Caki2 (cell line): ENCODE results near the gene CRACR2B. TPM values are rescaled to one million over a fixed set of nuclear protein-coding genes. Genes with fewer than 3 reads are reported as not detected.
A peak's percentile ranks its signal among the peaks of the same experiment; 100 is the strongest.

Experiments used
- DNase-seq: peaks from one replicate; pipeline ENCODE4 v3.0.0-alpha.2; 2015; ENCODE audit warnings: low read depth
- in situ Hi-C: cut with HindIII; loops from 2 replicates; pipeline ENCODE4 v1.10.0; 2016; ENCODE audit warnings: low sequenced_read_pairs, low pct_unique_long_range_greater_than_20kb, mixed read lengths
- total RNA-seq: library from RNA; depleted of rRNA; stranded (reverse); fragments of >200 nt; shearing (Covaris generic); gene quantifications from 2 replicates; pipeline ENCODE4 v1.2.3, GENCODE V29; 2014; ENCODE audit warnings: low replicate concordance

The CRACR2B gene
- total RNA-seq, 1 experiment from 2014 or later = 29.5 TPM

DNA sequence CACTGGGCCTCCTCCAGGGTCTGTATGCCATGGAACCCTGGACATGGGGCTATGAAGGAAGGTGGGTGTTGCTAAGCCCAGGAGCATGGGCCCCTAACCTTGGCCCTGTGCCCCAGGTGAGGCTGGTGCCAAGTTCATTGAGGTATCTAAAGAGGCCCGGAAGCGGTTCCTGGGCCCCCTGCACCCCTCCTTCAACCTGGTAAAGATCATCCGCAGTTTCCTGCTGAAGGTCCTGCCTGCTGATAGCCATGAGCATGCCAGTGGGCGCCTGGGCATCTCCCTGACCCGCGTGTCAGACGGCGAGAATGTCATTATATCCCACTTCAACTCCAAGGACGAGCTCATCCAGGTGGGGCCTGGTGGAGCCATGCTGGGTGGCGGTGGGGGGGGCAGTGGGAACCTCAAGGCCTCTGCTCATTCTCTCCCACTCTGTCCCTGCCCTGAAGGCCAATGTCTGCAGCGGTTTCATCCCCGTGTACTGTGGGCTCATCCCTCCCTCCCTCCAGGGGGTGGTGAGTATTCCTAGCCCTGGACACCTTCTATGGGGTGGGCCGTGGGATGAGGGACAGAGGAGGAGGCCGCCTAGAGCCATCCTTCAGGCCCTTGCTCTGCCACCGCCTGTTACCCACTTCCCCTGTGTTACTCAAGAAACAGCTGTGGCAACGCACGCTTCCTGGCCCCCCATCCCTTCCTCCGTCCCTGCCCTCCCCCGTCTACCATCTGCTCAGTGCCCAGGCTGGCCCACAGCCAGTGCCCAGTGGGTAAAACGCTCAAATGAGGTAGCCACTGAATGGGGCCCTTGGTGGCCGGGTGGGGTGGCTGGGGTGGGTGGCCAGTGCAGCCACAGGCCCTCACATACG, 6.0 kb upstream of the CRACR2B start:
- in situ Hi-C loops = no loop called here
- DNase-seq = no peak

DNA sequence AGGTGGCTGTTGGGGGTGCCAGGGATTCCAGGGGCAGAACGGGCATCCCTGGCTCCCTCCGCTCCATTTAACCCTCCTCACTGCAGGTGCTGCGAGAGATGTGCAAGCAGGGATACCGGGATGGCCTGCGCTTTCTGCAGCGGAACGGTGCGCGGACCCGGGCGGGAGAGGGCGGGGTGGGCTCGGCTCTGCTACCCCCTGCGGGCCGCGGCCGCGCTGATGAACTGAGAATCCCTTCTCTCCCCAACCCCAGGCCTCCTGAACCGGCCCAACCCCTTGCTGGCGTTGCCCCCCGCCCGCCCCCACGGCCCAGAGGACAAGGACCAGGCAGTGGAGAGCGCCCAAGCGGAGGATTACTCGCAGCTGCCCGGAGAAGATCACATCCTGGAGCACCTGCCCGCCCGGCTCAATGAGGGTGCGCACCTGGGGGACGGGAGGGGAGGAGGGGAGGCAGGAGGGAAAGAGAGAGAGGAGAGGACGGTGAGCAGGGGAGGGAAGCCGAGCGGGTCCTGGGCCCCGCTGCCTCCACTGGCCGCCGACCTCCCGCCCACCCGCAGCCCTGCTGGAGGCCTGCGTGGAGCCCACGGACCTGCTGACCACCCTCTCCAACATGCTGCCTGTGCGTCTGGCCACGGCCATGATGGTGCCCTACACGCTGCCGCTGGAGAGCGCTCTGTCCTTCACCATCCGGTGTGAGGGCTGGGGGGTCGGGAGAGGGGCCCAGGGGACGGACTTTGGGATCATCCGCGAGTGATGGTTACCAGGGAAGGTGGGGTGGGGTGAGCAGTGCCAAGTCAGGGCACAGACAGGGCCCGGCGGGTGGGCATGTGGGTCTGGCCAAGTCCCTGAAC, 4.1 kb upstream of the CRACR2B start:
- in situ Hi-C loops = no loop called here
- DNase-seq = no peak

DNA sequence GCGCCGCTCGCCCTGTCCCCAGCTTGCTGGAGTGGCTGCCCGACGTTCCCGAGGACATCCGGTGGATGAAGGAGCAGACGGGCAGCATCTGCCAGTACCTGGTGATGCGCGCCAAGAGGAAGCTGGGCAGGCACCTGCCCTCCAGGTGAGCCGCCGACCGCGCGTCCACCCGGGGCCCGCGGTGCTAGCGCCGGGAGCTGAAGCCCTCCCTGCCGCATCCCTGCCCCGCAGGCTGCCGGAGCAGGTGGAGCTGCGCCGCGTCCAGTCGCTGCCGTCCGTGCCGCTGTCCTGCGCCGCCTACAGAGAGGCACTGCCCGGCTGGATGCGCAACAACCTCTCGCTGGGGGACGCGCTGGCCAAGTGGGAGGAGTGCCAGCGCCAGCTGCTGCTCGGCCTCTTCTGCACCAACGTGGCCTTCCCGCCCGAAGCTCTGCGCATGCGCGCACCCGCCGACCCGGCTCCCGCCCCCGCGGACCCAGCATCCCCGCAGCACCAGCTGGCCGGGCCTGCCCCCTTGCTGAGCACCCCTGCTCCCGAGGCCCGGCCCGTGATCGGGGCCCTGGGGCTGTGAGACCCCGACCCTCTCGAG, 3.3 kb upstream of the CRACR2B start:
- in situ Hi-C loops = no loop called here
- DNase-seq = no peak

DNA sequence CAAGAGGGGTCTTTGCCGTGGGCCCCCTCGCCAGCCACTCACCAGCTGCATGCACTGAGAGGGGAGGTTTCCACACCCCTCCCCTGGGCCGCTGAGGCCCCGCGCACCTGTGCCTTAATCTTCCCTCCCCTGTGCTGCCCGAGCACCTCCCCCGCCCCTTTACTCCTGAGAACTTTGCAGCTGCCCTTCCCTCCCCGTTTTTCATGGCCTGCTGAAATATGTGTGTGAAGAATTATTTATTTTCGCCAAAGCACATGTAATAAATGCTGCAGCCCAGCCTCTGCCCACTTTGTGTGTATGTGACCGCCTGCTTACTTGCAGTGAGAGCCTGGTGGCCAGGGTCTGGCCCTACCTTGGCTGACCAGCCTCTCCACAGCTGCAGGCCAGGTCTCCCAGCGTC, 2.8 kb upstream of the CRACR2B start:
- no peak for DNase-seq

DNA sequence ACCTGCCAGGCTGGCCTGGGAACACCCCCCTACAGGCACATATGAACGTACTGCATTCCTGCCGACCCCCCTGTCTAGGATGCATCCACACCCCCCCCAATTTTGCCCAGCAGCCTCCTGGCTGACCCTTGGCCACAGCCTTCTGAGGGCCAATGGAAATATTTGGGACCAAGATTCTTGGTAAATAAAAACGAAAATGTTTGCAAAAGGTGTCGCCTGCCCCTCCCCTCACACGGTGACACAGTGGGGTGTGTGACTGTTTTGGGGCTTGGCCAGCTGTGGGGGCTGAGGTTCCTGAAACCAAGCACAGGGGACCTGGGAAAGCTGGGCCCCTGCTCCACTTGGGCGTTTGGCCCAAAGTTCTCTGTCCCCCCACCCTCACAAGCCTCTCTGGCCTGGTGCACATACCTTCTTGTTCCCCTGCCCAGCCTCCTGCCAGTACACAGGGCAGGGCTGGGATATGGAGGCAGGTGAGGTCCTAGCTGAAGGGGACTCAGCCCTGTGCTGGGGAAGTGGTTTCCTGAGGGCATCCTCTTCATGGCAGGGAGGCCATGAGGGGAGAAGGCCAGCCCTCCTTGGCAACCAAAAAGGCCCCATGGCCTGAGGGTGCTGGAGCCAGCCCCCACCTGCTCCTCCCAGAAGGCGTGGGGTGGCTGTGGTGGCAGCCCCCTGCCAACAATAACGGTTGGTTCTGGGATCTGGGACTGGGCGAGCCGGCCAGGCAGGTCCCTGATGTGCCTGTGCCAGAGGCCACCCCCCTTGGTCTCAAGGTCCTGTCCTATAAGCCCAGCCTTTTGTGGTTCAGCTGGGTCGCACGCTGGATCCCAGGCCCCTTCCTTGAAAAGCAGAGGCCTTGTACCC, 2.1 kb upstream of the CRACR2B start:
- in situ Hi-C loops = no loop called here
- no peak for DNase-seq

More for the DNA sequence above, 2.8 kb upstream of the CRACR2B start:
- in situ Hi-C loops = no loop called here

DNA sequence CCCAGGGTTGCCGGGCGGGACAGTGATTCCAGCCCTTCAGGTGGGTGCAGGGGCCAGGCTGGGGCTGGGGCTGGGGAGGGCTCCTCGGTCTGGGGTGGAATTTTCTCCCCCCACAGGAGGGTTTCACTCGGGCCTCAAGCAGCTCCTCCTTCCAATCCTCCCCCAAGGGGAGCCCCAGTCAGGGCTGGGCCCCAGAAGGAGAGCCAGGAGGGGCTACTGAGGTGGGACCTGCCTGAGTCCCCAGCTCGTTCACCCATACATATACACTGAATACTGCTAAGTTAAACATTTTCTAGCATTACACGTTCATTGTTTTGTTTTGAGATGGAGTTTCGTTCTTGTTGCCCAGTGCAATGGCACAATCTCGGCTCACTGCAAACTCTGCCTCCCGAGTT, 1.5 kb upstream of the CRACR2B start:
- no peak for DNase-seq
- in situ Hi-C loops = no loop called here

DNA sequence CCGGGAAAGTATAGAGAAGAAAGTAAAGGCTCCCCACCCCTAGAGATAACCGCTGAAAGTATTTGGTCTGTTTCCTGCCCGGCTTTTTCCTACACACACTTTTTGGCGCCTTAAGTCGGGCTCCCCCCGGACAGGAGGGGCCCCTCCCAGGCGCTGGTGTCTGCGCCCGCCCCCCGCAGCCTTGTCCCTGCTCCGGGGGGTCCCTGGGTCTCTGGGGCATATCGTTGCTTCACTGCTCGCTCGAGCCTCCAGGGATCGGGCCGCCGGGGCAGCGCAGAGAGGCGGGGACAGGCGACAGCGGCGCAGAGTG, 928 bp upstream of the CRACR2B start:
- in situ Hi-C loops = no loop called here
- DNase-seq = no peak

DNA sequence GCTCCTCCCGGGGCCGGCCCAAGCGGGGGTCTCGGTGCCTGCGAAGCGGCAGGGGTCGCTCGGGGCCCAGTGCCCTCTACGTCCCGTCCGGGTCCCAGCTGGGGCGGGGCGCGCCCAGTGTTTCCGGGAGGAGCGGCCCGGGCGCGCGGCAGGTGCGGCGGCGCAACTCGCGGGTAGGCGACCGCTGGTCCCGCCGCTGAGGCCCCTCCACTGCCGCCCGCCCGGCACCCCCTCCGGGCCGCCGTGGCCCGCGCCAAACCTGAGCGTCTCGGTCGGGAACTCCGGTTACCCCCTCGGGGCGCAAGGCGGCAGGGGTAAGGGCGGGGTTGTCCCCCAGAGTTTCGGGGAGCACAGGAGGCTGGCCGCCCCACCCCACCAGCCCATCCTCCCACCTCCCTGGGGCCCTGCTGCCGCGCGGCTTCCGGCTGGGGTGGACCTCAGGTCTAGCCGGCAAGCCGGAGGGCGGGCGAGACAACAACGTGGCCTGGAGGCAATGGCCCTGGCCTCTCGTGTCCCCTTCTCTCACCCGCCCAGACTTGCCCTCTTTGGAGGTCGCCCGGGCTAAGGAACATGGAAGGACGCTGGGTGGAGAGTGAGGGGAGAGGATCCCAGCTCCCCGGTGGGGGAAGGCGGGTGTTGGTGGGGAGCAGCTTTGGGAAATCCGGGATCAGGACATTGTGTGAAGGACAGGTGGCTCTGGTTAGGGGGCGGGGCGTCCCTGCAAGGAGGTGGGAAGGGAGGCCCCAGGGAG, 398 bp upstream of the CRACR2B start:
- in situ Hi-C loops = no loop called here
- DNase-seq = no peak

DNA sequence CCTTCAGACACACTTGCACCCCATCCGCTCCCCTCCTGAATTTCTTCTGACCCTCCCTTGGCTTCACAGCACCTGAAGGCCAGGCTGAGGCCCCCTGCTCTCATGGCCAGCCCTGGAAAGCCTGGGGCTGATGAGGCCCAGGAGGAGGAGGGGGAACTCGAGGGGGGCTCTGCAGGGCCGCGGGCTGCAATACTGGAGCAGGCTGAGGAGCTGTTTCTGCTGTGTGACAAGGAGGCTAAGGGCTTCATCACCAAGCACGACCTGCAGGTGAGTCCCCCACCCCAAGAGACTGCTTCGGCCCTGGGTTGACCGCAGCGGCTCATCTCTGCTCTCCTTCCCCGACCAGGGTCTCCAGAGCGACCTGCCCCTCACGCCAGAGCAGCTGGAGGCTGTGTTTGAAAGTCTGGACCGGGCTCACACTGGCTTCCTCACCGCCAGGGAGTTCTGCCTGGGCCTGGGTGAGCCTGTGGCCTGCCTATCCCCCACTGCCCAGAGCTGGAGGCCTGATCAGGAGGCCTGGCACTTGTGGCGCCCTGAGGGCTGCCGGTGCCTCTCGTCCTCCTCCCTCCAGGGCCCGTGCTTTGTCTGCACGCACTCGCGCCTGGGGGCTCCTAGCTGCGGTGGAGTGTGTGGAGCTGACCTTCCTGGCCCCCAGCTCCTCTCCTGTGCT, 922 bp downstream of the CRACR2B start:
- in situ Hi-C loops = no loop called here
- no peak for DNase-seq

DNA sequence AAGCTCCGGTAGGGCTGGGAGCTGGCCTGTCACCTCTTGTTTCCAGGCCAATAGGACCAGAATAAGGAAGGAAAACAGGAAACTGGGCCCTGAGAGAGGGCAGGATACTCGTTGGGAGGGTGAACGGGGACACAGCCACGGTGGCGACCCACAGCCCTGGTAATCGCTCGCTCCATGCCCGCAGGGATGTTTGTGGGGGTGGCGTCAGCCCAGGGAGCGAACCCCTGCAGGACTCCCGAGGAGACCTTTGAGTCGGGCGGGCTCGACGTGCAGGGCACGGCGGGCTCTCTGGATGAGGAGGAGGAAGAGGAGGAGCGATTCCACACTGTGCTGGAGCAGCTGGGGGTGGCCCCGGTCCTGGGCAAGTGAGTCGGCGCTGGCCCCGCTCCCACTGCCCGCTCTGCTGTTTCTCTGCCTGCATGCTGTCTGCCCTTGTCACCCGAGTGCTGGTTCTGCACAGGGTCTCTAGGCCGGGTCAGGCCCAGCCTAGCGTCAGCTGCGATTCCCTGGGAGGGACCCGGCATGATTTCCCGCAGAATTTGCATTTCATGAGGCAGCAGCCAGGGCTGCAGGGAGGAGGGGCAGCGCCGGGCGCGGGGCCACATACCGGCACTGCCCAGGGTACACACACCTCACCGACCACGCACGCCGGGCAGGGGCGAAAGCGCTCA, 1.6 kb downstream of the CRACR2B start:
- in situ Hi-C loops = no loop called here
- DNase-seq = peak; percentile 61

DNA sequence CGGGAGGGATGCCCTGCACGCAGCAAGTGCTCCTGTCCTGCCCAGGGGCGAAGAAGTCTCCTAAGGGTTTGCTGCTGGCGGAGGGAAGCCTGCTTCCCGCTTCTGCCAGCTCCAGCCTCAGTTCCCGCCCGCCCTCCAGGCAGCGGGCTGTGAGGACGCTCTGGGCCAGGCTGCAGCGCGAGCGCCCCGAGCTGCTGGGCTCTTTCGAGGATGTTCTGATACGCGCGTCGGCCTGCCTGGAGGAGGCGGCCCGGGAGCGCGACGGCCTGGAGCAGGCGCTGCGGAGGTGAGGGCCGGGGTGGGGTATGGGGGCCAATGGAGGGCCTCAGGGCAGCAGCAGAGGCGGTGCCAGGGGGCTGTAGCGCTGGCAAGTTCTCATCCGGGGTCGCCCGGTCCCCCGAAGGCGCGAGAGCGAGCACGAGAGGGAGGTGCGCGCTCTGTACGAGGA, 2.2 kb downstream of the CRACR2B start:
- in situ Hi-C loops = no loop called here

DNA sequence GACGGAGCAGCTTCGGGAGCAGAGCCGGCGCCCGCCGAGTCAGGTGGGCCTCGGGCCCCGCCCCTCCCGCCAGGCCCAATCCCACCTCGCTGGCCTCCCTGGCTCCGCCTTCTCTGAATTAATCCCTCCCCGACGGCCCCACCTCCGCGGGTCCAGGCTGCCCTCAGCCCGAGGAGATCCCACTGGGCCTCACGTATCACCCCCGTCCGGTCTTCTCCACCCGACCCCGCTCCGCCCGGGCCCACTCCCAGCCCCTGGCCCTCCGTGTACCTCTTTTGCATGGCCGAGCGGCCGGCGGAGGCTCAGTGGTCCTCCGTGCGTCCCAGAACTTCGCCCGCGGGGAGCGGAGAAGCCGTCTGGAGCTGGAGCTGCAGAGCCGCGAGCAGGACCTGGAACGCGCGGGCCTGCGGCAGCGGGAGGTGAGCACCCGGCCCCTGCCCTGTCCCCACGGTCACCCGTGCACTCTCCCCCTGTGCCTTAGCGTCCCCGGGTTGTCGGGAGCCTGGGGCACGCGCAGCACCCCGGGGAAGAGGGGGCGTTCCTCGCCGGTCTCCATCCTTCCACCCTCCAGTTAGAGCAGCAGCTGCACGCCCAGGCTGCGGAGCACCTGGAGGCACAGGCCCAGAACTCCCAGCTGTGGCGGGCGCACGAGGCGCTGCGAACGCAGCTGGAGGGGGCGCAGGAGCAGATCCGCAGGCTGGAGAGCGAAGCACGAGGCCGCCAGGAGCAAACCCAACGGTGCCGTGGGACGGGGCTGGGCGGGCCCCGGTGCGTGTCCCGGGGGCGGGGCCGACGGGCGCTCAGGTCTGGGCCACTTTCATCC, 2.8 kb downstream of the CRACR2B start:
- in situ Hi-C loops = no loop called here
- DNase-seq = peak; percentile 75

More for the DNA sequence above, 2.2 kb downstream of the CRACR2B start:
- DNase-seq = no peak

DNA sequence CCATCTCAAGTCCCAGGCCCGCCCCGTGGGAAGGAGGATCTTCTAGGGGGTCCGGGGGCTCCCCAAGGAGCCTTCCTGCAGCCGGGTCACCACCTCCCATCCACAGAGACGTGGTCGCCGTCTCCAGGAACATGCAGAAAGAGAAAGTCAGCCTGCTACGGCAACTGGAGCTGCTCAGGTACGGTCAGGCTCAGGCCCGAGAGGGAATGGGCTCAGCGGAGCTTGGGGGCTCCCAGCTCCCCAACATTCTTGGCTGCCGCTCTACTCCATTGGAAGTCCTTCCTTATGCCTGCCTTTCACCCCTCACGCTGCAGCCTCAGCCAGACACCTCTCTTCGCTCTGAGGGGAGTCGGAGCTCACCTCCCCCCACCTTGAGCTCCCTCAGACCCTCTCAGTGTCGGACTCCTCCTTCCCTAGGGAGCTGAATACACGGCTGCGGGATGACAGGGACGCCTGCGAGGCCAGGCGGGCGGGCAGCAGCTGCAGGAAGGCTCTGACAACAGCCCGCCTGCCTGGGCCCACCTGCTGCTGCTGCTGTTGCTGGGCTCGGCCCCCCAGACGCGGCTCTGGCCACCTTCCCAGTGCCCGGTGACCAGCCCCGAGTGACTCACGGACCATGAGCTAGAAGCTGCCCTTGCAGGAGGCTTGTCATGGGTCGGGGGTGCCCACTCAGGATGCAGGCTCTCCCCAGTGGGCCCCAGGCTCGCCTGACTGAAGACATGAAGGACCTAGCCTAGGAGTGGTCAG, 3.6 kb downstream of the CRACR2B start:
- peak; percentile 51 for DNase-seq
- in situ Hi-C loops = no loop called here

DNA sequence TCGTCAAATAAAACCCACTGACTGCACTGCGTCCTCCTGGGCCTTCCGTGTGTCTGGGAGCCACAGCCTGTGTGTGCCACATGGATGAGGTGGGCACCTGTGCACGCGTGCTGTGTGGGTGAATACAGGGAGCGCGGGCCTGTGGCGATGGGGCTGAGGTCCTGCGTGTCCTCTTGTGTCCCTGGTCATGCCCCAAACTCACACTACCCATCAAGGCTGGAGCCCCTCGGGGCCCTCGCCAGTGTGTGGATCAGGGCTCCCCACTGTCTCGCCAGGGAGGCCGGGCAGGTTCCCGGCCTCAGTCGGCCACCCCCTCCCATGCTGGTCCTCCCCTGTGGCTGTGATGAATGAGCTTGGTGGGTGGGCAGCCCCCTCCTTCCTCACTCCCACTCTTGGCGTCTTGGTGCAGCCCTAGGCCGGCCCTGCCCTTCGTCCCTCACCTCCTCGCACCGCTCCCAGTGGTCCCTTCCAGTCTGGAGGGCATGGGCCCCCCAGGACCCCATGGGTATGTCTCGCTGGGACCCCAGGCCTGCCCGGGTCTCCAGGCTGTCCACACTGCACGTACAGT, 4.3 kb downstream of the CRACR2B start:
- in situ Hi-C loops = no loop called here
- no peak for DNase-seq

DNA sequence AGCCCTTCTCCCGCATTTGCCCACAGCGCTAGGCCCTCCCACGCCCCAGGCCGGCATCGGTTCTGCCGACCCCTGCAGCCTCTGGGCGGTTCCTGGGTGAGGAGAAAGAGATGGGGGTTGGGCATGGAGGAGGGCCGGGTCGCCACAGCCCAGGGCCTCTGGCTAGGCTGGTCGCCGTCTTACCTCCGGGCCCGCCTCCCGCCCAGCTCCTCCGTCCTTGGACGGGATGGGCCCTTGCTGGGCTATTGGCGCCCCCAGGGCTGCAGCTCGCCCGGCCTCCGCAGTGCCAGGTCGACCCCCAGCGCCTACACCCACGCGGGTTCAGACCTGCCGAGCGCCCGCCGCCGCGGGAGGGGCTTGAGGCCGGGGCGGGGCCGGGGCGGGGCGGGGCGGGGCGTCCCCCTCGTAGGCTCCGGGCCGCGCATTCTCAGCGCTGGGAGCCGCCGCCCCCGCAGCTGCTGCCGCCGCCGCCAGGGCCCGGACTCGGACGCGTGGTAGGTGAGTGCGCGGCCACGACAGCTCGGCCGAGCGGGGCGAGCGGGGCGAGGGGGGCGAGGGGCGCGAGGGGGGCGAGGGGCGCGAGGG, 4.9 kb downstream of the CRACR2B start, which contains the start of gene CD151:
TSS of gene CD151 (plus strand) at position 424 of the 585 bp plus-strand sequence. CDS start 3,118 bp downstream, outside the sequence.
- in situ Hi-C loops = no loop called here
- DNase-seq = peak; percentile 71
